ENCODE measurements around the gene ZDHHC6.
"Not testable (repeated sequence)": the region's sequence is repeated elsewhere in the genome, so short reads cannot be mapped to it uniquely, and the experiment has no call there.

ZDHHC6 gene

GRCh38 chr10:112467541-112468075 is 20.9 kb upstream of the ZDHHC6 start:
- H3K27me3 ChIP-seq (ENCODE audit: insufficient read depth, low read length, poor library complexity, severe bottlenecking), result no peaks in the 10 kb centered on the region
- no peak overlapping the region for H3K9ac ChIP-seq (ENCODE audit: low read depth, low read length, poor library complexity, severe bottlenecking)
- no peak overlapping the region for H2AFZ ChIP-seq (ENCODE audit: low read length)
- no peaks in the 10 kb centered on the region for H3K9me2 ChIP-seq (replicated peaks; ENCODE audit: low read depth, low read length)
- H4K20me1 ChIP-seq (ENCODE audit: insufficient read depth, low read length, poor library complexity, severe bottlenecking), result no peaks in the 10 kb centered on the region
- no peaks in the 10 kb centered on the region for H3K4me1 ChIP-seq (ENCODE audit: insufficient read depth, low read length, poor library complexity, severe bottlenecking)
- H3F3A ChIP-seq (ENCODE audit: low read depth), result no peaks in the 10 kb centered on the region
- peaks cover 51% of the 10 kb centered on the region; the same call in 1 of the 2 replicates for H3K36me3 ChIP-seq (ENCODE audit: insufficient read depth, low read length)
- H3K4me2 ChIP-seq (ENCODE audit: low read depth, low read length, poor library complexity, severe bottlenecking), result no peak overlapping the region
- H3K79me2 ChIP-seq (ENCODE audit: insufficient read depth, low read length), result no peaks in the 10 kb centered on the region
- H3K4me3 ChIP-seq (ENCODE audit: low read length, poor library complexity, severe bottlenecking), result no peak overlapping the region
- H3K9me3 ChIP-seq (ENCODE audit: insufficient read depth, low read depth, low read length), result no peaks in the 10 kb centered on the region
- TF ChIP-seq, protein P1, sequence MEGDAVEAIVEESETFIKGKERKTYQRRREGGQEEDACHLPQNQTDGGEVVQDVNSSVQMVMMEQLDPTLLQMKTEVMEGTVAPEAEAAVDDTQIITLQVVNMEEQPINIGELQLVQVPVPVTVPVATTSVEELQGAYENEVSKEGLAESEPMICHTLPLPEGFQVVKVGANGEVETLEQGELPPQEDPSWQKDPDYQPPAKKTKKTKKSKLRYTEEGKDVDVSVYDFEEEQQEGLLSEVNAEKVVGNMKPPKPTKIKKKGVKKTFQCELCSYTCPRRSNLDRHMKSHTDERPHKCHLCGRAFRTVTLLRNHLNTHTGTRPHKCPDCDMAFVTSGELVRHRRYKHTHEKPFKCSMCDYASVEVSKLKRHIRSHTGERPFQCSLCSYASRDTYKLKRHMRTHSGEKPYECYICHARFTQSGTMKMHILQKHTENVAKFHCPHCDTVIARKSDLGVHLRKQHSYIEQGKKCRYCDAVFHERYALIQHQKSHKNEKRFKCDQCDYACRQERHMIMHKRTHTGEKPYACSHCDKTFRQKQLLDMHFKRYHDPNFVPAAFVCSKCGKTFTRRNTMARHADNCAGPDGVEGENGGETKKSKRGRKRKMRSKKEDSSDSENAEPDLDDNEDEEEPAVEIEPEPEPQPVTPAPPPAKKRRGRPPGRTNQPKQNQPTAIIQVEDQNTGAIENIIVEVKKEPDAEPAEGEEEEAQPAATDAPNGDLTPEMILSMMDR (conservative IDR thresholded peaks at IDR 0.05; ENCODE audit: low read length), result no peak
- no peak for TF ChIP-seq EZH2phosphoT487 (IDR thresholded peaks at IDR 0.05; ENCODE audit: borderline replicate concordance)

DNA sequence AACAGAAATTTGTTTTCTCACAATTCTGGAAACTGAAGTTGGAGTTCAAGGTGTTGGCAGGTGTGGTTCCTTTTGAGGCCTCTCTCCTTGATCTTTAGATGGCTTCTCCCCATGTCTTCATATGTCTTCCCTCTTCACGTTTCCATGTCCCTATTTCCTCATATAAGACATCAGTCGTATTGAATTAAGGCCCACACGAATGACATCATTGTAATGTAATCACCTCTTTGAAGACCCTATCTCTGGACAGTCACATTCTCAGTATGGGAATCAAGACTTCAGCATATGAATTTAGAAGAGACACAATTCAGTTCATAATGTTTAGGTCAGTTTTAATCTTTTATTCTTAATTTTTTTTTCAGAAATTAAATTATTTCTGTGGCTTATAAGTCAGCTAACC is 20.1 kb upstream of the ZDHHC6 start:
- no peaks in the 10 kb centered on the region for H3K27me3 ChIP-seq (ENCODE audit: insufficient read depth, low read length, poor library complexity, severe bottlenecking)
- H3K4me1 ChIP-seq (ENCODE audit: insufficient read depth, low read length, poor library complexity, severe bottlenecking), result no peaks in the 10 kb centered on the region
- no peak overlapping the region for H3K9ac ChIP-seq (ENCODE audit: low read depth, low read length, poor library complexity, severe bottlenecking)
- no peak overlapping the region for H2AFZ ChIP-seq (ENCODE audit: low read length)
- no peaks in the 10 kb centered on the region for H3K9me3 ChIP-seq (ENCODE audit: insufficient read depth, low read depth, low read length)
- no peaks in the 10 kb centered on the region for H4K20me1 ChIP-seq (ENCODE audit: insufficient read depth, low read length, poor library complexity, severe bottlenecking)
- no peaks in the 10 kb centered on the region for H3K79me2 ChIP-seq (ENCODE audit: insufficient read depth, low read length)
- no peaks in the 10 kb centered on the region for H3F3A ChIP-seq (ENCODE audit: low read depth)
- no peaks in the 10 kb centered on the region for H3K9me2 ChIP-seq (replicated peaks; ENCODE audit: low read depth, low read length)
- peaks cover 51% of the 10 kb centered on the region; the same call in 1 of the 2 replicates for H3K36me3 ChIP-seq (ENCODE audit: insufficient read depth, low read length)
- H3K4me3 ChIP-seq (ENCODE audit: low read length, poor library complexity, severe bottlenecking), result no peak overlapping the region
- TF ChIP-seq, protein P1 (conservative IDR thresholded peaks at IDR 0.05; ENCODE audit: low read length), result no peak
- TF ChIP-seq EZH2phosphoT487 (IDR thresholded peaks at IDR 0.05; ENCODE audit: borderline replicate concordance), result no peak
- no peak overlapping the region for H3K4me2 ChIP-seq (ENCODE audit: low read depth, low read length, poor library complexity, severe bottlenecking)

DNA sequence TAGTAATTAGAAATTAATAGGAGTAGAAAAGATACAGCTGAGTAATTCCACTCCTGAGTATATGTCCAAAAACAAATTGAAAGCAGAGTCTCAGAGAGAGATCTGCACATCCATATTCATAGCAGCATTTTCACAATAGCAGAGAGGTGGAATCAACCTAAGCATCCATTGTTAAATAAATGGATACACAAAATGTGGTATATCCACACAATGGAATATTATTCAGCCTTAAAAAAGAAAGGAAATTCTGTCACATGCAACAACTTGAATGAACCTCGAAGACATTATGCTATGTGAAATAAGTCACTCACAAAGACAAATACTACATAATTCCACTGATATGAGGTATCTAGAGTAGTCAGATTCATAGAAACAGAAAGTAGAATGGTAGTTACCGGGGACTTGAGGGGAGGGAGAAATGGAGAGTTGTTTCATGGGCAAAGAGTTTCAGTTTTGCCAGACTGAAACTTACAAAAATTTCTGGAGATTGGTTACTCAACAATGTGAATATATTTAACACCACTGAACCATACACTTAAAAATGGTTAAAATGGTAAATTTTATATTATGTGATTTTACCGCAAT is 18.7 kb upstream of the ZDHHC6 start:
- no peaks in the 10 kb centered on the region for H4K20me1 ChIP-seq (ENCODE audit: insufficient read depth, low read length, poor library complexity, severe bottlenecking)
- H3K36me3 ChIP-seq (ENCODE audit: insufficient read depth, low read length), result peaks cover 51% of the 10 kb centered on the region; the same call in 1 of the 2 replicates
- TF ChIP-seq, protein P1 (conservative IDR thresholded peaks at IDR 0.05; ENCODE audit: low read length), result no peak
- no peak for TF ChIP-seq EZH2phosphoT487 (IDR thresholded peaks at IDR 0.05; ENCODE audit: borderline replicate concordance)
- H3K9ac ChIP-seq (ENCODE audit: low read depth, low read length, poor library complexity, severe bottlenecking), result no peak overlapping the region
- no peaks in the 10 kb centered on the region for H3F3A ChIP-seq (ENCODE audit: low read depth)
- no peak overlapping the region for H2AFZ ChIP-seq (ENCODE audit: low read length)
- H3K27me3 ChIP-seq (ENCODE audit: insufficient read depth, low read length, poor library complexity, severe bottlenecking), result no peaks in the 10 kb centered on the region
- H3K79me2 ChIP-seq (ENCODE audit: insufficient read depth, low read length), result no peaks in the 10 kb centered on the region
- no peaks in the 10 kb centered on the region for H3K4me1 ChIP-seq (ENCODE audit: insufficient read depth, low read length, poor library complexity, severe bottlenecking)
- H3K4me2 ChIP-seq (ENCODE audit: low read depth, low read length, poor library complexity, severe bottlenecking), result no peak overlapping the region
- H3K9me2 ChIP-seq (replicated peaks; ENCODE audit: low read depth, low read length), result no peaks in the 10 kb centered on the region
- H3K9me3 ChIP-seq (ENCODE audit: insufficient read depth, low read depth, low read length), result no peaks in the 10 kb centered on the region
- H3K4me3 ChIP-seq (ENCODE audit: low read length, poor library complexity, severe bottlenecking), result no peak overlapping the region

GRCh38 chr10:112464074-112464473 is 17.4 kb upstream of the ZDHHC6 start:
- H3K36me3 ChIP-seq (ENCODE audit: insufficient read depth, low read length), result peaks cover 45% of the 10 kb centered on the region; the same call in 1 of the 2 replicates
- not testable (repeated sequence) for H3F3A ChIP-seq (ENCODE audit: low read depth); H3K4me3 ChIP-seq (ENCODE audit: low read length, poor library complexity, severe bottlenecking); H3K4me1 ChIP-seq (ENCODE audit: insufficient read depth, low read length, poor library complexity, severe bottlenecking); H3K4me2 ChIP-seq (ENCODE audit: low read depth, low read length, poor library complexity, severe bottlenecking); H3K9me2 ChIP-seq (replicated peaks; ENCODE audit: low read depth, low read length); H3K9ac ChIP-seq (ENCODE audit: low read depth, low read length, poor library complexity, severe bottlenecking); H2AFZ ChIP-seq (ENCODE audit: low read length); H4K20me1 ChIP-seq (ENCODE audit: insufficient read depth, low read length, poor library complexity, severe bottlenecking); H3K79me2 ChIP-seq (ENCODE audit: insufficient read depth, low read length); H3K9me3 ChIP-seq (ENCODE audit: insufficient read depth, low read depth, low read length); H3K27me3 ChIP-seq (ENCODE audit: insufficient read depth, low read length, poor library complexity, severe bottlenecking)
